ENCODE measurements around the gene POP5. TPM values are rescaled to one million over a fixed set of nuclear protein-coding genes. Genes with fewer than 3 reads are reported as not detected.

POP5 gene
- total and polyA plus RNA-seq, 4 experiments from 2014 or later, result 70.4 to 91.6 (median 80.0) TPM

DNA sequence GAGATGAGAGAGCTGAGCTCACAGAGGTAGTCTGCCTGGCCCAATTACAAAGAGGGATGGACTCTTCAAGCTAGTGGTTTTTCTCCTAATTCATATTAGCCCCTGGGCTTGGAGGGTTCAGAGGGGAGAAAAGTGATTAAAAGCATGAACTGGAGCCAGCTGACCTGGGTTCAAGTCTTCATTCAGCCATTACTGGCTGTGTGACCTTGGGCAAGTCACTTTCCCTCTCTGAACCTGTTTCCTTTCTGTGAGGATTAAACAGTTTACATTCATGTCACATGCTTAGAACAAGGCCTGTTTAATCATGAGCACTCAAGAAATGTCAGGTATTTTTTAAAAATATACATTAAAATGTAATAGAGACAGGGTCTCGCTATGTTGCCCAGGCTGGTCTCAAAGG, 7.2 kb upstream of the POP5 start:
- no peak overlapping the region for H3K4me3 ChIP-seq (ENCODE audit: low read length in 2 of 2)
- no peak overlapping the region for H3K4me3 Mint-ChIP-seq
- peaks cover 0 to under 1% (median 0%) of the 10 kb centered on the region in 8 donors for H3K9me3 Mint-ChIP-seq
- POLR2A ChIA-PET (ENCODE audit: partially characterized antibody), result no interaction called here
- H3K27me3 Mint-ChIP-seq, result no peaks in the 10 kb centered on the region
- H3K4me1 Mint-ChIP-seq, result peaks cover 5 to 7% (median 6%) of the 10 kb centered on the region in 4 donors
- no peaks in the 10 kb centered on the region for H3K9me3 ChIP-seq (ENCODE audit: control insufficient read depth in 1 of 2, low read length in 2 of 2)
- H3K27me3 ChIP-seq (ENCODE audit: insufficient read depth, low read length), result no peaks in the 10 kb centered on the region
- DNase-seq, result no peak
- H3K4me1 ChIP-seq (ENCODE audit: insufficient read depth, low read length), result peaks cover 14% of the 10 kb centered on the region
- no peaks in the 10 kb centered on the region for H3K36me3 Mint-ChIP-seq
- CTCF ChIA-PET (ENCODE audit: partially characterized antibody), result interaction anchor here (1.4 to 3.5 kb wide), 2 partner anchors 59 to 61 kb away, joined by 3 to 13 read pairs; no protein-coding TSS in a partner anchor
- H3K27ac ChIP-seq (ENCODE audit: low read depth, low read length), result no peak overlapping the region
- H3K36me3 ChIP-seq (ENCODE audit: insufficient read depth, low read length), result no peaks in the 10 kb centered on the region
- intact Hi-C loops (cut with micrococcal nuclease), result no loop called here
- no peak overlapping the region for H3K27ac Mint-ChIP-seq

DNA sequence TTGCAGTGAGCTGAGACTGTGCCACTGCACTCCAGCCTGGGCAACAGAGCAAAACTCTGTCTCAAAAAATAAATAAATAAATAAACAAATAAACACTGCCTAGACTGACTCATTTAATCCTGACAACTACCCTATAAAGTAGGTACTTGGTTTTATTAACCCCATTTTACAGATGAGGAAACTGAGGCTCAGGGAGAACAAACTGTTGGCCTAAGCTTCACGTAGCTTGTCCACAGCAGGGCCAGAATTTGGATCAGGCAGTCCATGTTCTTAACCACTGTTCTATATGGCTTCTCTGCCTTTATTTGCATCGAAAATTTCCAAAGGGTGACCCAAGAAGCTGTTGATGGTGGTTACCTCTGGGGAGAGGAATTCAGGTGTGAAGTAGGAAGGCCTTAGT, 5.7 kb upstream of the POP5 start:
- Histone ChIP-seq H3K36me3 (ENCODE audit: insufficient read depth, low read length) (no peaks in the 10 kb centered on the region), H3K27me3 (ENCODE audit: insufficient read depth, low read length) (no peaks in the 10 kb centered on the region), H3K27ac (ENCODE audit: low read depth, low read length) (no peak overlapping the region), H3K9me3 (ENCODE audit: control insufficient read depth in 1 of 2, low read length in 2 of 2) (no peaks in the 10 kb centered on the region), H3K4me3 (ENCODE audit: low read length in 2 of 2) (no peak overlapping the region), H3K4me1 (ENCODE audit: insufficient read depth, low read length) (peaks cover 22% of the 10 kb centered on the region)
- Mint-ChIP-seq H3K36me3 (no peaks in the 10 kb centered on the region), H3K27ac (no peak overlapping the region), H3K9me3 (peaks cover 0 to 4% (median 0%) of the 10 kb centered on the region in 8 donors), H3K27me3 (no peaks in the 10 kb centered on the region), H3K4me1 (peaks cover 11 to 15% (median 13%) of the 10 kb centered on the region in 4 donors), H3K4me3 (peak overlapping the region in 1 of 8 donors; percentile 30)
- ChIA-PET POLR2A (ENCODE audit: partially characterized antibody) (no interaction called here), CTCF (ENCODE audit: partially characterized antibody) (interaction anchor here (3.5 kb wide), 1 partner anchor 62 kb away, joined by 13 read pairs; no protein-coding TSS in a partner anchor)
- intact Hi-C loops (cut with micrococcal nuclease), result no loop called here
- DNase-seq, result no peak

DNA sequence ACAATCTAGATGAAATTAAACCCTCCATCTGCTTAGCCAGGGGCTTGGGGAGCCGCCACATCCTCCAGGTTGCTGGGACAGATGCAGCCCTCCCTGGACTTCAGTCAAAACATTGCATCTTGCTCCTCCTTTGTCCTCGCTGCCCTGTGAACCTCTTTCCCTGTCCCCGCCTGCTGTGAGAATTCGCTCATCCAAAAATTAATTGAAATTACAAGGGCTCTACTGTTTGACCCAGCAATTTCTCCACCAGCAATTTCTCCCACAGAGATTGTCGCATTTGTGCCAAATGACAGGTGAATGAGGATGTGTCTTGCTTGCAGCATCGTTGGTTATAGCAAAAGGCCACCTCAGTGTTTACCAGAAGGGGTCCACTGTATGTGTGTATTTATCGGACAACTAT, 5.0 kb upstream of the POP5 start:
- POLR2A ChIA-PET (ENCODE audit: partially characterized antibody), result no interaction called here
- H3K27me3 Mint-ChIP-seq, result no peaks in the 10 kb centered on the region
- H3K9me3 Mint-ChIP-seq, result peaks cover 0 to 4% (median 0%) of the 10 kb centered on the region in 8 donors
- peaks cover 12 to 22% (median 19%) of the 10 kb centered on the region in 4 donors for H3K4me1 Mint-ChIP-seq
- H3K36me3 Mint-ChIP-seq, result peaks cover 0 to 3% of the 10 kb centered on the region in 2 donors
- CTCF ChIA-PET (ENCODE audit: partially characterized antibody), result interaction anchor here (3.5 kb wide), 1 partner anchor 63 kb away, joined by 13 read pairs; no protein-coding TSS in a partner anchor
- Histone ChIP-seq H3K4me3 (ENCODE audit: low read length in 2 of 2) (no peak overlapping the region), H3K9me3 (ENCODE audit: control insufficient read depth in 1 of 2, low read length in 2 of 2) (no peaks in the 10 kb centered on the region), H3K27ac (ENCODE audit: low read depth, low read length) (no peak overlapping the region), H3K36me3 (ENCODE audit: insufficient read depth, low read length) (no peaks in the 10 kb centered on the region), H3K27me3 (ENCODE audit: insufficient read depth, low read length) (no peaks in the 10 kb centered on the region), H3K4me1 (ENCODE audit: insufficient read depth, low read length) (peaks cover 22% of the 10 kb centered on the region)
- H3K4me3 Mint-ChIP-seq, result no peak overlapping the region
- intact Hi-C loops (cut with micrococcal nuclease), result no loop called here
- H3K27ac Mint-ChIP-seq, result peak overlapping the region in 2 of 7 donors; percentile 8 to 15
- no peak for DNase-seq

DNA sequence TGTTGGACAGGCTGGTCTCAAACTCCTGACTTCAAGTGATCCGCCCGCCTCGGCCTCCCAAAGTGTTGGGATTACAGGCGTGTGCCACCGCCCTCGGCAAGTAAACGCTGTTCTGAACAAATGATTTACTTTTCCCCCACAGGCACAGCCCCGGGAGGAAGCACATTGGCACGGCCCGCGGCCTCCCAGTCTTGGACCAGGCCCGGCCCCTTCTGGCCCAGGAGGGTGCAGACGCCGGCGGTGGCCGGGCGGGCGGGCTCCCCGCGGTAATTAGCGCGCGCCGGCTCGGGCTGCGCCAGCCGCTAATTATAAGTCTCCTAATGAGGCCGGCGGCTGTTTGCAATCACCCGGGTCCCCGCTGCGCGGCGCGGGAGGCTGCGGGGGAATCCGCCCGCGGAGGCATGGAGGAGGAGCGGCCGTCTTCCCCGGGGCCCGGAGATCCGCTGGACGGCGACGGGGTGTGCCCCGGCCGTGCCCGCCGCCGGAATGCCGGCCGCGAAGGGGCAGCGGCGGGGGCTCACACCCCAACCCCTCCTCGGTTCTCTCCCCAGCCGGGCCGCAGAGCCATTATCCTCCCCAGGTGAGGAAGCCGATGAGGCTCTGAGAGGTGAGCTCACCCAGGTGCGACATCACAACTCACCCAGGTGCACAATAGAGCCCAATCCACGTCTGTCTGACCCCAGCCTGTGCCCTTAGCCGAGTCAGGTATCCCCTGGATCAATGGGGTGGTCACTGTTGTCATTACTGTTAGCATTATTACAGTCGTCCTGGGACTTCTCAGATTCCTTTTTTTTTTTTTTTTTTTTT, 3.3 kb upstream of the POP5 start:
- intact Hi-C loops (cut with micrococcal nuclease), result loop anchor here (1.0 to 5.0 kb wide), 2 partner anchors 147 to 387 kb away; partner anchors contain the start of gene COX6A1
- H3K4me3 ChIP-seq (ENCODE audit: low read length in 2 of 2), result peak overlapping the region in 1 of 2 donors; percentile 26
- Mint-ChIP-seq H3K9me3 (peaks cover 0 to 4% (median 0%) of the 10 kb centered on the region in 8 donors), H3K27me3 (no peaks in the 10 kb centered on the region), H3K4me3 (peak overlapping the region; percentile 3 to 82 (median 74)), H3K4me1 (peaks cover 17 to 38% (median 31%) of the 10 kb centered on the region in 4 donors), H3K27ac (peak overlapping the region in 2 of 7 donors; percentile 51 to 94), H3K36me3 (peaks cover 0 to 8% of the 10 kb centered on the region in 2 donors)
- H3K4me1 ChIP-seq (ENCODE audit: insufficient read depth, low read length), result peaks cover 32% of the 10 kb centered on the region
- peaks cover 2% of the 10 kb centered on the region for H3K36me3 ChIP-seq (ENCODE audit: insufficient read depth, low read length)
- ChIA-PET POLR2A (ENCODE audit: partially characterized antibody) (interaction anchor here (3.6 kb wide), 1 partner anchor 126 kb away, joined by 15 read pairs; the partner anchor contains the start of gene UNC119B), CTCF (ENCODE audit: partially characterized antibody) (interaction anchor here (0.7 to 6.6 kb wide), 7 partner anchors 9 to 418 kb away, joined by 3 to 110 read pairs (median 4); no protein-coding TSS in a partner anchor)
- H3K27ac ChIP-seq (ENCODE audit: low read depth, low read length), result no peak overlapping the region
- H3K9me3 ChIP-seq (ENCODE audit: control insufficient read depth in 1 of 2, low read length in 2 of 2), result no peaks in the 10 kb centered on the region
- H3K27me3 ChIP-seq (ENCODE audit: insufficient read depth, low read length), result no peaks in the 10 kb centered on the region
- DNase-seq, result peak; percentile 52 to 61 (median 59)

- peak overlapping the region; percentile 67 to 90 (median 80) for H3K4me3 Mint-ChIP-seq
- ChIA-PET POLR2A (ENCODE audit: partially characterized antibody) (interaction anchor here (1.6 to 3.6 kb wide), 2 partner anchors 49 to 127 kb away, joined by 5 to 15 read pairs; partner anchors contain the start of genes RNF10 and UNC119B), CTCF (ENCODE audit: partially characterized antibody) (interaction anchor here (0.9 to 6.6 kb wide), 12 partner anchors 8 to 477 kb away, joined by 3 to 110 read pairs (median 5); no protein-coding TSS in a partner anchor)
- no peaks in the 10 kb centered on the region for H3K27me3 ChIP-seq (ENCODE audit: insufficient read depth, low read length)
- H3K27me3 Mint-ChIP-seq, result no peaks in the 10 kb centered on the region
- H3K36me3 ChIP-seq (ENCODE audit: insufficient read depth, low read length), result peaks cover 8% of the 10 kb centered on the region
- peak; percentile 74 to 85 (median 83) for DNase-seq
- peaks cover 0 to 4% (median 0%) of the 10 kb centered on the region in 8 donors for H3K9me3 Mint-ChIP-seq
- H3K4me1 Mint-ChIP-seq, result peaks cover 17 to 43% (median 37%) of the 10 kb centered on the region in 4 donors
- H3K27ac Mint-ChIP-seq, result peak overlapping the region; percentile 14 to 94 (median 73)
- H3K36me3 Mint-ChIP-seq, result peaks cover 0 to 18% of the 10 kb centered on the region in 2 donors
- intact Hi-C loops (cut with micrococcal nuclease), result loop anchor here (1.0 to 5.0 kb wide), 5 partner anchors 66 to 513 kb away; partner anchors contain the start of gene COX6A1
- H3K4me3 ChIP-seq (ENCODE audit: low read length in 2 of 2), result no peak overlapping the region
- no peak overlapping the region for H3K27ac ChIP-seq (ENCODE audit: low read depth, low read length)
- H3K4me1 ChIP-seq (ENCODE audit: insufficient read depth, low read length), result peaks cover 34% of the 10 kb centered on the region
- H3K9me3 ChIP-seq (ENCODE audit: control insufficient read depth in 1 of 2, low read length in 2 of 2), result no peaks in the 10 kb centered on the region
Measured at GRCh38 chr12:120583478-120584030, 2.4 kb upstream of the POP5 start.

DNA sequence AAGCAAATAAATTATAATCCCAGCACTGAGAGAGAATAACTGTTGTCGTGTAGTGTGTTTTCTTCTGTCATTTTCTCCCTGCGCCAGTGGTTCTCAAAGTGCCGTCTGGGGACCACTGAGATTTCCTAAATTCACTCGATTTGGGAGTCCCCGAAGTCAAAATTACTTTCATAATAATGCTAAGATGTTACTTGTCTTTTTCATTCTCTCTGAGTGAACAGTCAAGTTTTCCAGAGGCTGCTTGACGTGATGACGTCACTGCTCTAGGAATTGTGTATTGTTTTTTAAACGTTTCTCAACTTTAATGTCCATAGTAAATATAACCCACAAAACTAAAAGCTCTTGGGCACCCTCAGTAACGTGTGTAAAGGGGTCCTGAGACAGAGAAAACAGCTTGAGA, 796 bp upstream of the POP5 start:
- peak overlapping the region; percentile 72 for H3K27ac ChIP-seq (ENCODE audit: low read depth, low read length)
- Mint-ChIP-seq H3K9me3 (peaks cover 0 to 4% (median 0%) of the 10 kb centered on the region in 8 donors), H3K27me3 (no peaks in the 10 kb centered on the region), H3K27ac (peak overlapping the region; percentile 92 to 98 (median 96)), H3K4me3 (peak overlapping the region; percentile 96 to 99 (median 98)), H3K4me1 (peaks cover 17 to 43% (median 37%) of the 10 kb centered on the region in 4 donors), H3K36me3 (peaks cover 6 to 32% of the 10 kb centered on the region in 2 donors)
- ChIA-PET CTCF (ENCODE audit: partially characterized antibody) (interaction anchor here (1.0 to 6.6 kb wide), 21 partner anchors 10 to 642 kb away, joined by 3 to 110 read pairs (median 4); partner anchors contain the start of genes COX6A1 and RPLP0), POLR2A (ENCODE audit: partially characterized antibody) (interaction anchor here (0.6 to 3.6 kb wide), 19 partner anchors 8 to 1306 kb away, joined by 3 to 15 read pairs (median 4); partner anchors contain the start of genes COX6A1, DYNLL1, GATC and MLEC)
- no peaks in the 10 kb centered on the region for H3K27me3 ChIP-seq (ENCODE audit: insufficient read depth, low read length)
- H3K4me3 ChIP-seq (ENCODE audit: low read length in 2 of 2), result peak overlapping the region; percentile 90 to 94
- H3K9me3 ChIP-seq (ENCODE audit: control insufficient read depth in 1 of 2, low read length in 2 of 2), result no peaks in the 10 kb centered on the region
- intact Hi-C loops (cut with micrococcal nuclease), result loop anchor here (1.0 to 5.0 kb wide), 6 partner anchors 47 to 265 kb away; partner anchors contain the start of genes ACADS, COX6A1, DYNLL1 and RNF10
- peaks cover 34% of the 10 kb centered on the region for H3K4me1 ChIP-seq (ENCODE audit: insufficient read depth, low read length)
- DNase-seq, result no peak
- H3K36me3 ChIP-seq (ENCODE audit: insufficient read depth, low read length), result peaks cover 18% of the 10 kb centered on the region

All from CD4-positive, alpha-beta memory T cell (primary cell).